ENCODE data around the gene CUX1. TPM values are rescaled to one million over a fixed set of nuclear protein-coding genes. Genes with fewer than 3 reads are reported as not detected.

Gene CUX1
- total RNA-seq, 1 donor from 2014 or later = 50.6 TPM

DNA sequence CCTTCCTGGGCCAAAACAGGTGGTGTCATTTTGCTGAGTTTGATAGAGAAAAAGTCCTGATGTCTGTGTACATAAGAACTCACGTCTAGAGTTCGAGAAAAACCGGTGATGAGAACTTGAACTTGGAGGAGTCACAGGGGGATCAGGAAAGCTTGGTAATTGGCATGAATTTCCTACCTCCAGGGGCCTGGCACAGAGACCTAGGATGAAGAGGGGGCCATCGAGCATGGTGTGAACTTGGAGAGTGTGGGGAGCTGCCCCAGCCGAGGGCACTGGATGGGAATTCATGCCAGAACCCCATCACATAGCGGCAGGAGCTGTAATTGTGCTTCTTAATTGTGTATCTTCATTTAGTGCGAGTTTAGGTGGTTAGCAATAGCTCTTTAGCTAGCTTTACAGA lies 82.2 kb downstream of the CUX1 start:
- FAIRE-seq (no peak), DNase-seq (ENCODE audit: low read depth) (no peak)
- peak overlapping the region; percentile 25 for H3K4me3 ChIP-seq (ENCODE audit: insufficient read depth, low read depth, low read length)
- H3K9ac ChIP-seq (ENCODE audit: low read length) = peak overlapping the region; percentile 50
- Mint-ChIP-seq H3K27me3 (ENCODE audit: low read depth, unreplicated experiment) (no peaks in the 10 kb centered on the region), H3K4me1 (ENCODE audit: low read depth, unreplicated experiment) (peaks cover 3% of the 10 kb centered on the region), H3K9me3 (ENCODE audit: unreplicated experiment) (no peaks in the 10 kb centered on the region), H3K4me3 (ENCODE audit: unreplicated experiment) (no peak overlapping the region), H3K36me3 (ENCODE audit: low read depth, unreplicated experiment) (peaks cover 3% of the 10 kb centered on the region), H3K27ac (ENCODE audit: unreplicated experiment) (no peak overlapping the region)
- H3K27me3 ChIP-seq (ENCODE audit: insufficient read depth, low read length) = no peaks in the 10 kb centered on the region
- no peak overlapping the region for H2AFZ ChIP-seq (ENCODE audit: low read depth, low read length)
- no peaks in the 10 kb centered on the region for H3K9me3 ChIP-seq (ENCODE audit: insufficient read depth, low read depth, low read length)
- H3K36me3 ChIP-seq (ENCODE audit: insufficient read depth, low read length) = no peaks in the 10 kb centered on the region
- peak overlapping the region; percentile 78 for H3K4me2 ChIP-seq (ENCODE audit: low read length)
- TF ChIP-seq EZH2 (IDR thresholded peaks at IDR 0.05; ENCODE audit: insufficient read depth, low read length) = no peak
- TF ChIP-seq, protein P1, sequence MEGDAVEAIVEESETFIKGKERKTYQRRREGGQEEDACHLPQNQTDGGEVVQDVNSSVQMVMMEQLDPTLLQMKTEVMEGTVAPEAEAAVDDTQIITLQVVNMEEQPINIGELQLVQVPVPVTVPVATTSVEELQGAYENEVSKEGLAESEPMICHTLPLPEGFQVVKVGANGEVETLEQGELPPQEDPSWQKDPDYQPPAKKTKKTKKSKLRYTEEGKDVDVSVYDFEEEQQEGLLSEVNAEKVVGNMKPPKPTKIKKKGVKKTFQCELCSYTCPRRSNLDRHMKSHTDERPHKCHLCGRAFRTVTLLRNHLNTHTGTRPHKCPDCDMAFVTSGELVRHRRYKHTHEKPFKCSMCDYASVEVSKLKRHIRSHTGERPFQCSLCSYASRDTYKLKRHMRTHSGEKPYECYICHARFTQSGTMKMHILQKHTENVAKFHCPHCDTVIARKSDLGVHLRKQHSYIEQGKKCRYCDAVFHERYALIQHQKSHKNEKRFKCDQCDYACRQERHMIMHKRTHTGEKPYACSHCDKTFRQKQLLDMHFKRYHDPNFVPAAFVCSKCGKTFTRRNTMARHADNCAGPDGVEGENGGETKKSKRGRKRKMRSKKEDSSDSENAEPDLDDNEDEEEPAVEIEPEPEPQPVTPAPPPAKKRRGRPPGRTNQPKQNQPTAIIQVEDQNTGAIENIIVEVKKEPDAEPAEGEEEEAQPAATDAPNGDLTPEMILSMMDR (IDR thresholded peaks at IDR 0.05; ENCODE audit: insufficient read depth, low read depth, low read length) = no peak
- H3K79me2 ChIP-seq (ENCODE audit: insufficient read depth, low read length) = peaks cover 55% of the 10 kb centered on the region
- H4K20me1 ChIP-seq (ENCODE audit: insufficient read depth, low read length) = peaks cover 77% of the 10 kb centered on the region
- H3K27ac ChIP-seq (ENCODE audit: low read depth, low read length) = no peak overlapping the region
- peaks cover 21% of the 10 kb centered on the region for H3K4me1 ChIP-seq (ENCODE audit: insufficient read depth, low read length)

DNA sequence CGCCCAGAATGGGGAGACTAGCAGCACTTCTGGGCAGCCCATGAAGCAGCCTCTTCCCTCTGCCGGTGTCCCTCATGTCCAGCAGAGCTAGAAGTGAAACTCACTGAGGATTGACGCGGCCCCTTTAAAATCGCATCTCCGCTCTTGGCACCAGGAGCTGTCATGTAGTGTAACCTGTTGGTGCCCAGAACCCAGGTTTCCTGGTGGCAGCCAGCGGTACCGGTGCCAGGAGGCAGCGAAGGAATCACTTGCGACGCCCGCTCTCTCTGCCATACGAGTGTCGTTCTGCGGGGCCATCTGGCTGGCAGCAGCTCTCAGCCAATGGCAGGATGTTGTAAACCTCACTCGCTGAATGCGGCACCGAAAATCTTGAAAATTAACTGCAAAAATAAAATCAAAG lies 82.7 kb downstream of the CUX1 start:
- Histone ChIP-seq H3K27me3 (ENCODE audit: insufficient read depth, low read length) (no peaks in the 10 kb centered on the region), H3K4me2 (ENCODE audit: low read length) (peak overlapping the region; percentile 78), H3K79me2 (ENCODE audit: insufficient read depth, low read length) (peaks cover 58% of the 10 kb centered on the region), H3K9me3 (ENCODE audit: insufficient read depth, low read depth, low read length) (no peaks in the 10 kb centered on the region), H2AFZ (ENCODE audit: low read depth, low read length) (no peak overlapping the region), H4K20me1 (ENCODE audit: insufficient read depth, low read length) (peaks cover 80% of the 10 kb centered on the region), H3K4me1 (ENCODE audit: insufficient read depth, low read length) (peaks cover 21% of the 10 kb centered on the region), H3K4me3 (ENCODE audit: insufficient read depth, low read depth, low read length) (peak overlapping the region; percentile 25), H3K9ac (ENCODE audit: low read length) (peak overlapping the region; percentile 50), H3K27ac (ENCODE audit: low read depth, low read length) (no peak overlapping the region), H3K36me3 (ENCODE audit: insufficient read depth, low read length) (no peaks in the 10 kb centered on the region)
- Mint-ChIP-seq H3K4me1 (ENCODE audit: low read depth, unreplicated experiment) (peaks cover 3% of the 10 kb centered on the region), H3K27ac (ENCODE audit: unreplicated experiment) (no peak overlapping the region), H3K9me3 (ENCODE audit: unreplicated experiment) (no peaks in the 10 kb centered on the region), H3K4me3 (ENCODE audit: unreplicated experiment) (no peak overlapping the region), H3K36me3 (ENCODE audit: low read depth, unreplicated experiment) (peaks cover 3% of the 10 kb centered on the region), H3K27me3 (ENCODE audit: low read depth, unreplicated experiment) (no peaks in the 10 kb centered on the region)
- TF ChIP-seq, protein P1 (IDR thresholded peaks at IDR 0.05; ENCODE audit: insufficient read depth, low read depth, low read length) = no peak
- no peak for TF ChIP-seq EZH2 (IDR thresholded peaks at IDR 0.05; ENCODE audit: insufficient read depth, low read length)
- FAIRE-seq (no peak), DNase-seq (ENCODE audit: low read depth) (no peak)

DNA sequence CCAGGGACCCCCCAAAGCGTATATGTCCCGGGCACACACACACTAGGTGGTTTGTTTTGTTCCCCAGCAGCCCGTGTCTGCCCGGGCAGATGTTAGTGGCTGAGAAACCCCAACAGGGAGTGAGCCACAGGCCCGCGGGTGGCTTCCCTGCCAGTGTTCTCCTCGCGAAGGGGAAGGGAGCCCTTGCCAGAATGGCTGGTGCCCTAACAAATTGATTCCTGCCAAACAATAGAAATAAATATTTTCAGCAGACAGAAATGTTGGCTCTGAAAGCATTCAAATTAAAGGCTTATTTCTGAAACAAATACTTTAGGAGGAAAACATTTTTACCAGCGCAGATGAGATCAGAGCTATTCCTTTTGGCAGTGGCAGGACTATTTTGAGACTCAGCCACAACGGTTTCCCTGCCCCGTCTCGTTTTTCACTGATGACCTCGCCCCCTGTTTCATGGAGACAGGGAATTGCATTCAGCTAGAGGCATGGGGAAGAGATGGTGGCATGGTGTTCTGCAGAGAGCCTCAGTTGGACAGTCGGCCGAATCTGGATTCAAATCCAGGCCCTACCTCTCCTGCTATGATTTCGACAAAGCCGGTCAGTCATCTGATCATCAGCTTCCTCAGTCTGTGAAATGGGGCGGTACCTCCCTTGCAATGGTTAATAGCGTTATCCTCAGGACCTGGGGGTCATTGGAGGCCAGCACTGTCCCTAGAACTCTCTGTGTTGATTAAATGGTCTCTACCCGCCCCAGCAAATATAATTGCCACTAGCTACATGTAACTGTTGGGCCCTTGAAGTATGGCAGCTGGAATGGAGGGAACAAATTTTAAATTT lies 84.5 kb downstream of the CUX1 start:
- H3K4me2 ChIP-seq (ENCODE audit: low read length) = peak overlapping the region; percentile 39
- Mint-ChIP-seq H3K9me3 (ENCODE audit: unreplicated experiment) (no peaks in the 10 kb centered on the region), H3K27me3 (ENCODE audit: low read depth, unreplicated experiment) (no peaks in the 10 kb centered on the region), H3K36me3 (ENCODE audit: low read depth, unreplicated experiment) (peaks cover 2% of the 10 kb centered on the region), H3K27ac (ENCODE audit: unreplicated experiment) (no peak overlapping the region), H3K4me1 (ENCODE audit: low read depth, unreplicated experiment) (peaks cover 3% of the 10 kb centered on the region), H3K4me3 (ENCODE audit: unreplicated experiment) (no peak overlapping the region)
- no peaks in the 10 kb centered on the region for H3K27me3 ChIP-seq (ENCODE audit: insufficient read depth, low read length)
- H3K36me3 ChIP-seq (ENCODE audit: insufficient read depth, low read length) = no peaks in the 10 kb centered on the region
- peaks cover 21% of the 10 kb centered on the region for H3K4me1 ChIP-seq (ENCODE audit: insufficient read depth, low read length)
- no peak overlapping the region for H3K4me3 ChIP-seq (ENCODE audit: insufficient read depth, low read depth, low read length)
- H3K9ac ChIP-seq (ENCODE audit: low read length) = no peak overlapping the region
- DNase-seq (ENCODE audit: low read depth) (peak; percentile 56), FAIRE-seq (no peak)
- peaks cover 82% of the 10 kb centered on the region for H4K20me1 ChIP-seq (ENCODE audit: insufficient read depth, low read length)
- H3K79me2 ChIP-seq (ENCODE audit: insufficient read depth, low read length) = peaks cover 63% of the 10 kb centered on the region
- no peak overlapping the region for H2AFZ ChIP-seq (ENCODE audit: low read depth, low read length)
- no peaks in the 10 kb centered on the region for H3K9me3 ChIP-seq (ENCODE audit: insufficient read depth, low read depth, low read length)
- no peak for TF ChIP-seq EZH2 (IDR thresholded peaks at IDR 0.05; ENCODE audit: insufficient read depth, low read length)
- TF ChIP-seq, protein P1 (IDR thresholded peaks at IDR 0.05; ENCODE audit: insufficient read depth, low read depth, low read length) = no peak
- H3K27ac ChIP-seq (ENCODE audit: low read depth, low read length) = peak overlapping the region; percentile 4

Measured in astrocyte (in vitro differentiated cells and primary cell).